Measurements from ENCODE around the gene OS9.

Gene OS9

DNA sequence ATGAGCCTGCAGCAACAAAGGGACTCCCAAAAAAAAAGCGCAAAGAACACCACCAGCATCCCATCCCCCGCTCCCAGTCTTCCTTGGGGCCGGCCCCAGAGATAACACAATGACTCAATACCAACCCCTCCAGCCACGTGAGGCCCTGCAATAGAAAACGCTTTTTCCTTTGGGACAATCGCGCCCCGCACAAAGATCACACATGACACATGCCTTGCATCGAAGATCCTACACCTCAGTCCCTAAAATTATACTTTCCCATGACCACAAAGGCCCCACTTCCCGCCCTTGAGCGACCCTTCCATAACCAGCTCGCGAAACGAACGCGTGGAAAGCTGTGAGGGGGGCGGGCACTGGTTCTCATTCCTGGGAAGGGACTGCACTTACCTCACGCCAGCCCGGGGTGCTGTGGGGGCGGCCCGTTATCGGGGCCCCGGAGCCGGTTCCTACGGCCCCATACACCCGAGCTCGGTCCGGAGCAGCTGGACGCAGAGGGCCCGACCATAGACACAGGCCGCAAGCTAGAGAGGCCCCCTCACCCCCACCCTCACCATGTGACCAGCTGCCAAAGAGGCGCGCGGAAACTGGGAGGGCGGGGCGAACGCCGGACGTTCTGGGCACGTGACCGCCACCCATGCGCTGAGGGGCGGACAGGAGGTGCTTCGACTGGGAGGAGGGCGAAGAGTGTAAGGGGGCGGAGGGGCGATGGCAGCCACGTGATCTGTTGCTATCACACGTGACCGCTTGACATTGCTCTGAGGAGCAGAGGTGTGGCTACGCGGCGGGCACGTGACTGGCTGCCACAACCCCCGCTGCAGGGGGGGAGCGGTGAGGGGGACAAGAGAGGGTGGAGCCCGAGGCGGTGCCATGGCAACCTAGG lies 58.1 kb downstream of the OS9 start, which contains the start of gene CDK4:
Gene CDK4 (minus strand): TSS at position 523 of the 880 bp plus-strand sequence. CDS start 593 bp downstream, outside the sequence.
- peak; percentile 97 for DNase-seq (ENCODE audit: low read depth)

DNA sequence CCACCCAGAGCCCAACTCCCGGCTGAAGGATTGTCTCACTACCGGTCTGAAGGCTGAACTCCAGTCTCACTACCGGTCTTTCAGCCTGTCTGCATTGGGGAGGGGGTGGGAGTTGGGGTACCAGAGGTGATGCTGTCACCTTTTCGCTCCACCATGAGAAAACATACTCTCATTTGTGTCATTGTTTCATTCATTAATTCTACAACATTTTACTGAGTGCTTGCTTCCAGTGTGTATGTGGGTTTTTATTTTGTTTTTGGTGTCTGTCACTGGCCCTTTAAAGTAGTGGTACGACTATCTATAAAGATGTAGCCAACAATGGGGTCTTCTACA lies 58.7 kb downstream of the OS9 start:
- no peak for DNase-seq (ENCODE audit: low read depth)

DNA sequence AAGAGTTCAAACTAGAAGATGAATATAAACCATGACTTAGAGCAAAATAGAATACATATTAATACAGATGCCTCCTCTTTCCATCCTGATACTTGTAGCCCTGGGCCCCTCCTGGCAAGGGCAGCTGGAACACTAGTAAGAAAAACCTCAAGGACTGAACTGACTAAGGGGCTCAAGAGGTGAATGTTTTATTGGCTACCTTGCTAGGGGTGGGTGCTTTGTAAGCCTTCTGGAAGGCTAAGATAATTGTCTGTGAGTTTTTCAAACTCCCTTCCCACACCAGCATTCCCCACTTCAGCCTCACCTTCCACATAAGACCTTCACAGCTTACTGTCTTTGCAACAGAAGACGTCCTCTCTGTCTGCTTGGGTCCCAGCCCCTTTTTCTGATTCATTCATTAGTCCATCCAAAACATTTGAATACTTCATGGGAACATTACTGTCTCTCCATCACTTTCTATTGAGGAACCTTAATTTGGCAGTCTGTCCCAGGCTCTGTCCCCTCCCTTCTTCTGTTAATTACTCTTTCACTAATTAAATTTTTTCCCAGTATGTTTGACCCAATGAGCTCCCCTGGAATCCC lies 59.9 kb downstream of the OS9 start:
- no peak for DNase-seq (ENCODE audit: low read depth)

DNA sequence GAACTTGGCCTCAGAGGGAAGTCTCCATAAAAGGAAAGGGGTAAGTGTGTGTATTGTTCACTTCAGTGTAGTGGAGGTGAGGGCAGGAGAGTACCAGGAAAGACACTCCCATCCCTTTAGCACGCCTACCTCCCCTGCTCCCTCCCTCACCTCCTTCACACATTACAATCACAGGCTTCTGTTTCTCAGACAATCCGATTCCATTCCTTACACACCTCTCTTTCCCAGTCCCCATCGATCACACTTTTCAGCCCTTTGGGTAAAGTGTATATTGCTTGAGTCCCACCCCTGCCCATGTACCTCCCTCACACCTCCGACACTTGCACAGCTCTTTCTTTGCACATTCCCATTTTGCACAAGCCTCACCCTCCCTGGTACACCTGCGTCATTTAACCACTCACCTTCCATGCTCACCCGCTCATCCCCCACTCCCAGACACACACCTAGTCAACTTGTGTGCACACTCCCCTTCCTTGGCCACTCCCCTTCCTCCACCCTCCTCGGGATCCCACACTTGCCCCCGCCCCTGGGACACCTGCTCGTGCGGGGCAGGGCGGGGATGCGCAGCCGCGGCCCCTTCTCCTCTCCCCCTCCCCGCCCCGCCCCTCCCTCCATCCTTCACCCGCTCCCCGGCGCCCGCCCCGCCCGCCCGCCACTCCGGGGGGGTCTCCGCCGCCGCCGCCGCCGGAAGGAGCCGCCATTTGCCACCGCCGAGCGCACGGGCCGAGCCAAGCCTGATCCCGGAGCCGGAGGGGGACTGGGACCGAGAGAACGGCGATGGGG lies 60.7 kb downstream of the OS9 start, which contains the start of gene MARCHF9:
Gene MARCHF9 (plus strand): TSS at position 693 of the 783 bp plus-strand sequence. CDS start 426 bp downstream, outside the sequence.
- peak; percentile 72 for DNase-seq (ENCODE audit: low read depth)

DNA sequence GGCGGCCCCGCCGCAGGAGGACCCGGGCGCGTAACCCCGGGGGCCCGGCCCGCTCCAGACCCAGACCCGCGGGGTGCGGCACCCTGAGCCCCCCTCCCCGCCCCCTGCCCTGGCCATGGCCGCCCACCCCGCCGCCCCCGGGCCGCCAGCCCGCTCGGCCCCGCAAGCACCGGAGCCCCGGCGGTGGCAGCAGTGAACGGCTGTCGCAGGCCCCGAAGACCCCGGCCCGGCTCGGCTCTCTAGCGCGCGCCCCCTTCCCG lies 61.2 kb downstream of the OS9 start:
- no peak for DNase-seq (ENCODE audit: low read depth)

DNA sequence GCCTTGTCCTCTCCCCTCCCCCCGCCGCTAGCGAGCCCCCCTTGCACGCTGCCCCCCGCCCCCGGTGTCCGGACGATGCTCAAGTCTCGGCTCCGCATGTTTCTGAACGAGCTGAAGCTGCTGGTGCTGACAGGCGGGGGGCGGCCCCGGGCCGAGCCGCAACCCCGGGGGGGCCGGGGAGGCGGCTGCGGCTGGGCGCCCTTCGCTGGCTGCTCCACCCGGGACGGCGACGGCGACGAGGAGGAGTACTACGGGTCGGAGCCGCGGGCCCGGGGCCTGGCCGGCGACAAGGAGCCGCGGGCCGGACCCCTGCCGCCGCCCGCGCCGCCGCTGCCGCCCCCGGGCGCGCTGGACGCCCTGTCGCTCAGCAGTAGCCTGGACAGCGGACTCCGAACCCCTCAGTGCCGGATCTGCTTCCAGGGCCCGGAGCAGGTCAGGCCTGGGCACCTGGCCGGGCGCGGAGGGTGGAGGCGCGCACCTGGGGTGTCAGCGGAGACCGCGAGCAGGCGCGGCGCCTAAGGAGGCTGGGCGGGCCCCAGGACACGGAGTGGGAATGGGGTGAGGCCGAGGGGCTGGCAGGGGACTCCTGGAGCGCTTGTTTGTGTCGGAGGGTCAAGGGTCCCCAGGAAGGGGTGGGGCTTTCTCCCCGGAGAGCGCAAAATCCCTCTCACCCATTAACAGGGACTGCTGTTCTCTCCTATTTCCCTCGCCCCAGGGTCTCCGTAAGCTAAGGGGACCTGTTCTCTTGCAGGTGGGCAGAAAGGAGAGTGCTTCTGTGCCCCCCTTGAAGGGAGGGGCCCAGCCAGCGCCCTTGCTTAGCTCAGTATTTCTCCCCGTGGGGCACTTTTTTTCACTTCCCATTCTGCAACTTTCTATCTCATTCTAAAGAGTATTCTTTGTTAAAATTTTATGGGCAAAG lies 61.8 kb downstream of the OS9 start:
- DNase-seq (ENCODE audit: low read depth): no peak

DNA sequence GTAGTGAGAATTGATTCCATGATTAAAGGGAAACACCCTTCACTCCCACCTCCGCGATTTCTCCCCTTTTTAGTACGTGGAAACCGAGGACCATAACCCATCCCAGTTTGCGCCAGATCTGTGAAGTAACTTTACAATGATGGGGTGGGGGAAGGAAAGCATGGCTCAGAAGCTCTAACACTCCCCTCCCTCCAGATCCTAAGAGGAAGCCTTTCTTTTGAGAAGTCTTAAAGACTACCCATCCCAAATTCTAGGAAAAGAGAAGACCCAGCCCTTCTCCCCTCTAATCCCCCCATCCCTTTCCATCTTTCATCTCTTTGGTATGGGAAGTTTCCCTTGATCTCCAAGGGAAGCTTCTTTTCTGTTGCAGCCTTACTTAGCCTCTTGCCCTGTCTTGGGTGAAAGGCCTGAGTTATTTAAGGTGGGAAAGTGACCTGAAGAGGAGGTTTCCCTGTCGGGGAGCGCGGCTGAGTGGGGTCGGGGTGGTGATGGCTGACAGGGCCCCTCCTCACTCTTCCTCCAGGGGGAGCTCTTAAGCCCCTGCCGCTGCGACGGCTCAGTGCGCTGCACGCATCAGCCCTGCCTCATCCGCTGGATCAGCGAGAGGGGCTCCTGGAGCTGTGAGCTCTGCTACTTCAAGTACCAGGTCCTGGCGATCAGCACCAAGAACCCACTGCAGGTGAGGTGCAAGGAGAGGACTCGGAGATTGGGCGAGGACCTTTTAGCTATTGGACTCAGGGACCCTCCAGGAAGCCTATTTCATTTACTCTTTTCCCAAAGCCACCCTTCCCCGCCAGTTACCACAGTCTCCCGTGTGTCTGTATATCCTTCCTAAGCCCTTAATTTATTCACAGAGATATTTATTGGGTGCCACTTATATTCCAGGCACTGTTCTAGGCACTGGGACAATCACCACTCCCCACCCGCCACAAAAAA lies 62.7 kb downstream of the OS9 start:
- DNase-seq (ENCODE audit: low read depth): no peak

DNA sequence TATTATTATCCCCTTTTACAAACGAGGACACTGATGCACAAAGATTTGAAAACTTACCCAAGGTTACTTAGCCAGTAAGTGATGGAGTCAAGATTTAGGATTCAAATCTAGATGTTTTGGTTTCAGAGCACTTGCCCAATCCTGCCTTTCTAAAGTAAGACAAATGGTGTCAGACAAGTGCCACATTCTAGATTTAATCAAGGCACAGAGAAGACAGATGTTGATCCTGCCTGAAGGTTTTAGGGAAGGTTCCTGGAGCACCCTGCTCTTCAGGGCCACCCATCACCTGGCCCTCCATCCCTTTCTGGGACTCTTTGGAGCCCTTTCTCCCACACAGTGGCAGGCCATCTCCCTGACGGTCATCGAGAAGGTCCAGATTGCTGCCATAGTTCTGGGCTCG lies 63.8 kb downstream of the OS9 start:
- no peak for DNase-seq (ENCODE audit: low read depth)

DNA sequence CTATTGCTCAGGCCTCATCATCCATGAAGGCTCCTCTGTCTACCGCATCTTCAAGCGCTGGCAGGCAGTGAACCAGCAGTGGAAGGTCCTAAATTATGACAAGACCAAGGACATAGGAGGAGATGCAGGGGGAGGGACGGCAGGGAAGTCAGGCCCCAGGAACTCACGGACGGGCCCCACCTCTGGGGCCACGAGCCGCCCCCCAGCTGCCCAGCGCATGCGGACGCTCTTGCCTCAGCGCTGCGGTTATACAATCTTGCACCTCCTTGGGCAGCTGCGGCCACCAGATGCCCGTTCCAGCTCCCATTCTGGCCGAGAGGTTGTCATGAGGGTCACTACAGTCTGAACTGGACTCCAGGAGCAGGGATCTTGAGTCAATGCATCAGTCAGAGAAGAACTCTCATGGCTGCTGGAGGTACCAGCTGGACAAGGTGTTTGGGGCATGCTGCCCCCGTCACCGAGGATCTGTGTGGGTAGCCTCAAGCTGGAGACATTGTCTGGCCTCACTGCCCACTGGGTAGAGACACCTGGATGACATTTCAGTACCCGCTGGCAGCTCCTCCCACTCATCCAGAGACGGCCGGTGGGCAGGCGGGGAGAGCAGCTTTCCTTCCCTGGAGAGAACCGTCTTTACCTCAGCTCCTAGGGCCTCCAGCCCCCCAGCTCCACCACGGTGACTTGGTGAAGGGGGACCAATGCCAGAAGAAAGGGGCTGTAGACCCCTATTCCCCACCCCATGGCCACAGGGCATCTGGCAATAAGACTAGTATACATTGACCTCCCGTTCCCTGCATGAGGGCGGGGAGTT lies 64.8 kb downstream of the OS9 start:
- no peak for DNase-seq (ENCODE audit: low read depth)

DNA sequence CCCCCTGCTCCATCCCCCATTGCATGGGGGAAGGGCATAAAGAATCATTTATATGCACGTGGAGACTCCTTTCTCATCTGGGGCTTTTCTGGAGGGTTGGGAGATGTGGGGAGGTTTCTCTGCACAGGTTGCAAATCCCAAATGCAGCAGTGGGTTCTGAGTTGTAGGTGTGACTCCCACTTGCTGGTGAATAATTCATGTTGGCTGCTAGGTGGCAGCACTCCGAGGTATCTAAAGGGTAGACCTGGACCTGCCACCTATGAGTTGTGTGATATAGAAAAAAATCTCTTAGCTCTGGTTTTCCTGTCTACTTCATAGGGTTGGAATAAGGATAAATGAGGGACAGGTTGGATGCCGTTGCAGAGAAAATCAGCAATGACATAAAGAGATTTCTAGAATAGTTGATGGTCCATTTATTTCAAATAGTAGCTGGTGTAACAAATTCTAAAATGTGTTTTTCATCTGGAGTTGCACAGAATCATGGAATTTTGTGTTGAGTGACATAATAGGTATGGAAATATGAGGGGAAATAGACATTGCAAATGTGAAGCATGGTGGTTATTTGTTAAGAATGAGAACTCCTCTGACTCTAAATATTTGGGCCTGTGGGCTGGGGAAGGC lies 65.5 kb downstream of the OS9 start:
- DNase-seq (ENCODE audit: low read depth): no peak

DNA sequence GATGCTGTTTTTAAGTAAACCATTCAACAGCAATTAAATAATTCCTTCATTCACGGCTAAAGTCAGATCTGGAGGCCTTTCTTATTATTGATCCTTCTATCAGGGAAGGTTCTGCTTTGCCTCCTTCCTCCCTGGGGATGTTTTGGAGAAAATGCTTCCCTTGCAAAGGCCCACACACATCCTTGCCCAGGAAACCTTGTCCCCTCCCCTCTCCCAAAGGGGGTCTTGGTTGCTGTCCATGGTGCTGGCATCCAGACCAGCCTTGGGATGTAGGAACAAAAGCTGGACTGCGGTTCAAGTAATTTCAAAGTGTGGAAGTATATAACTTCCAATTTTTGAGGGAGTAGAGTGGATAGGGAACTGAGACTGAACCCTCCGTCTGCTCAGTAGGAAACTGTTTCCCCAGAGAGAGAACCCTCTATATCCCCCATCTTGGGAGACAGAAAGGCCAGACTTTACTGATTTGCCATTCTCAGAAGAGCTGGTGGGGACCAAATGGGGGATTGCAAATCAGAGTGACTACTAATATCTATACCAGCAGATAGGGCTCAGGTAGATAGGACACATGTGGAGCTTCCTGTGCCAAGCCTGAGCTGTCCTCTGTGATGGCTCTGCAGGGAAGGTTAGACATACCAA lies 66.5 kb downstream of the OS9 start:
- DNase-seq (ENCODE audit: low read depth): no peak

DNA sequence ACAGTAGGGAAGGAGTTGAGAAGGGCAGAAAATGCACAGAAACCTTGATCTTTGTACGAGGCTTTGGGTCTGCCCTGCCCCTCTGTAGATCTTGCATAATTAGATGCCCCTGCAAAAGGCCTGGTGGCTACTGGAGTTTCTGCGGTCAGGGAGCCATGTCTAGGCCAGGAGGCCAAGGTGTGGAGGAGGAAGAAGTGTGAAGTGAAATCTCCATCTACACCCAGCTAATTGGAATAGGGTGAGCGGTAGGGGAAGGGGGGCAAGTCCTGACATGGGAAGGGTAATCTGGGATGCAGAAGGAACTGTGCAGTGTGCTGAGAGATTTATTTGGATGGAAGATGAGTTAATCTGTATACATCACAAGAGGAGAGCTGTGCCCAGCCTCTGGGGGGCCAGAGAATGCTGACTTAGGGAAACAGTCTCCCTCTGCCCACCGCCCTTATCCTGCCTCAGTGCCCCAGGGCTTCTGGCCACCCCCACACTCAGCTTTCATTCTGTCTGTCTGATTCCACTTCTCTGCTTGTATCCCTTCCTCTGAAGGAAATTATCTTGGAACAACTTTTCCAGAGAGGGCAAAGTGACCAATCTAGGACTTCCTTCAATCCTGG lies 67.6 kb downstream of the OS9 start:
- DNase-seq (ENCODE audit: low read depth): no peak

DNA sequence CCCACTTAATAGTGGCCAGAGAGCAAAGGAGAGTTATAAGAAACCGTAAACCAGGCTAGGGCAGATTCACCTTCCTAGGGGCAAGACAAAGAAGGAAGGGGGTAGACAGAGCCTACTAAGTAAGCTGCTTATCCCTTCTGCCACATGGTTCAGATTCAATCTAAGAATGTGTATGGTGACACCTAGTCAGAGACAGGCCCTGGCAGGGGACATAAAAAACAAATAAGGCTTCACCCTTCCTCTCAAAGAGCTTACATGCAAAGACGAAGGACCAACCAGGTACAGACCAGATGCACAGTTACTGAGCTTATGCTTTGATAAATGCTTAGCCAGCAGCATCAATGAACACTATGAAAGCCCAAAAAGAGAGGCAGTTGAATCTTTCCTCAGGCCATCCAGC lies 68.5 kb downstream of the OS9 start:
- DNase-seq (ENCODE audit: low read depth): no peak

DNA sequence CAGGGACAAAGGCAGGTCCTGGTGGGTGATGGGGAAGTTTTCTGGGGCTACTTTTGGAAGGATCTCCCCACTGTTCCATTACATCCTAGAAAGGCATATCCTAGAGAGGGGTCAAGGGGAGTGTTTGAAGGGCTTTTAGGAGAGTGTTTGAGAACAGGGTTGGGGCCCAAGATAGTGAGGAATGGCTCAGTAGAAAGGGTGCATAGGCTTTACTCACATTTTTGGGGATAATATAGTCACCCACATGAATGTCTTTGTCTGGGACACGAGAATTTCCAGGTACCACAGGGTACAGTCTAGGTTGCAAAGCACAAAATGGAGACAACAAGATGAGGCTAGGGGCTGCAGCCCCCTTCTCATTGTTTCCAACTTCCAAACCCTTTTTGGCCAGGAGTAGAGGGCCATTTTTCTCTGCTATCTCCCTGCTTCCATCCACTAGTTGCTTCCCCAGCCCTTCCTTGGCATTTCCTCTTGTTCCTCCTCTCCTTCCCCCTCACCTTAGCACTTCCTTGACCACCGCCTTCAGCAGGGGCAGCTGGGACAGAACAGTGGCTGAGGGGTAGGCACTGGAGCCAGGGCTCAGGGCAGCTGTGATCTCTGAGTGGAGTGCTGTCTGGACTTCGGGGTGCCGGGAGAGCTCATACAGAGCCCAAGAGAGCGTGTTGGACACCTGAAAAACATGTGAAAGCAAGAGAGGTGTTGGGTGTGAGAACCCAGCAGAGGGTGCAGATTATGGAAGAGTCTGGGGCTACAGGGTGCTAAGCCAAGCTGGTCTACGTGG lies 70.1 kb downstream of the OS9 start:
- no peak for DNase-seq (ENCODE audit: low read depth)

DNA sequence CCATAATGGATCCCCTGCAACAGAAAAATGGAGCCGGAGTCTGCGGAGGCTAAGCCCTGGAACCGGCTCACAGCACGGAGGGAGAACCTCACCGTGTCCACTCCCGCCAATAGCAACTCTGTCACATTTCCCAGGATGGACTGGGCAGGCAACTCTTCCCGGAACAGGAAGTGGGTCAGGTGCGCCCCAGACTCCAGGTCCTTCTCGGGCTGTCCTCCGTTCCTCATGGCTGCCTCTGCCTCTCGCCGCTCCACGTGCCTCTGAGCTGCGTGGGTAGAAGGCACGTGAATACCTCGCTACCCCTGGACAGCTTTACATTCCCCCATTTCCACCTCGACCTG lies 70.7 kb downstream of the OS9 start:
- no peak for DNase-seq (ENCODE audit: low read depth)

DNA sequence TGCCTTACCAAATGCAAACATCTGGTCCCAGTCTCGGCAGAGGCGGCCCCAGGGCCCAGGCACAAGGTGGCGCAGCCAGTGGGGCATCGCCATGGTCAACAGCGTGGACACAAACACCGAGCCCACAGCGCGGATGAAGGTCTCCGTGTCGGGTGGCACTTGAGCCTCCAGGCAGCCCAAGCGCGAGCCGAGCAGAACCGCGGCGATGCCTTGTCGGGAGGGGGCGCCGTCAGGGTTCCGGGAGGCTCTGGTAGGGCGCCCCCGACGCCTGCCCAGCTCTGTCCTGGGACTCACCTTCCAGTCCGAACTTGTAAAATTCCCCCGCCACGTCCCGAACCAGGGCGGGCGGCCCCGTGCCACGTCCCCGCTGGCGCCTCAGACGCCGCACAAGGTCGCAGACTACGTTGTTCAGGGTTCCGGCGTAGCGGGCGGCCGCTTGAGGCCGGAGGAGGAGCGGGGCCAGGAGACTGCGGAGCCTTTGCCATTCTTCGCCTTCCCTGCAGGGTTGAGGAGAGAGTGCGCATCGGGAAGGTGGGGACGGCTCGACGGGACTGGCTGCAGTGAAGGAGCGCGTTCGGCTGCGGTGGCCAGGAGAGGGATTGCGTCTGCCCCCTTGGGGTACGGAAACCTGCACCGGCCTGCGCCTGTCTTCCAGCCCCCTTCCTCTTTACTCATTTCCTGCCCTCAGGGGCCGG lies 71.2 kb downstream of the OS9 start:
- DNase-seq (ENCODE audit: low read depth): no peak

DNA sequence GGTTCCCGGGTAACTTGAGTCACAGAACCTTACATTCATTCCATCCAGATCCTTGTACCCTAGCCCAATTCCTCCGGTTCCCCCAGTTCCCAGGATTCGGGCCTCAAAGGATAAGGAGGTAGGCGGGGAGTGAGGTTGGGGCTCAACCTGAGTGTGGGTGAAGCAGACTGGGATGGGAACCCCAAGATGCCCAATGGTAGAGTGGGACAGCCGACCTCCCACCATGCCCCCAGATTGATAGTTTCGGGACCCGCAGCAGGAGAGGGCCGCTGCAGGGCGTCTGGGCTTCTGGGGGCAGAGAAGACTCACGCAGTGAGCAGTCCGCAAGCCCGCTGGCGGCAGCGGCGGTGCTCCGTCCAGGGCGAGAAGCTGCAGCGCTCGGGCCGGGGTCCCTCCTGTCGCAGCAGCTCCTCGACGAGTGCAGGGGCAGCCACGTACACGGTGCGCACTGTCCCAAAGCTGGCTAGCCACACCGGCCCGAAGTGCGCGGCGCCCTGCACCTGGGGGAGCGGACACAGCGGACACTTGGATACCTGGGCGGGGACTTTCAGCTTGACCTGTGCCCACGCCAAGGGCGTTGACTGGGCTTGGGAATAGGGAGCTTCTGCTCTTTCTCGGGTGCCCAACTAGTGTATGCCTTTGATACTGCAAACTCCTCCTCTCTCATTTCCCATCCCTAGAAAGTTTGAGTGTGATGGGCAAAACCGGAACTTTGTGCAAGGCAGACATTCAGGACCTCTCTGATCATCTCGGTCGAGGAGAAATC lies 71.9 kb downstream of the OS9 start:
- no peak for DNase-seq (ENCODE audit: low read depth)
